GM18505 (cell line): ENCODE data around the gene POLR1B.
A peak's percentile ranks its signal among the peaks of the same experiment; 100 is the strongest.
"Not testable (repeated sequence)": the region's sequence is repeated elsewhere in the genome, so short reads cannot be mapped to it uniquely, and the experiment has no call there.

ENCODE experiments used
- ATAC-seq: cut with Tn5 transposase; IDR thresholded peaks from one replicate; pipeline ENCODE4 v1.9.1; 2021; ENCODE audit not compliant: unreplicated experiment
- POLR2A ChIP-seq: IDR thresholded peaks from 4 replicates; pipeline ENCODE4 v1.6.1; 2011; ENCODE audit warnings: borderline replicate concordance; ENCODE audit not compliant: insufficient read depth, insufficient read length; ENCODE audit errors: extremely low read depth

The POLR1B gene, protein sequence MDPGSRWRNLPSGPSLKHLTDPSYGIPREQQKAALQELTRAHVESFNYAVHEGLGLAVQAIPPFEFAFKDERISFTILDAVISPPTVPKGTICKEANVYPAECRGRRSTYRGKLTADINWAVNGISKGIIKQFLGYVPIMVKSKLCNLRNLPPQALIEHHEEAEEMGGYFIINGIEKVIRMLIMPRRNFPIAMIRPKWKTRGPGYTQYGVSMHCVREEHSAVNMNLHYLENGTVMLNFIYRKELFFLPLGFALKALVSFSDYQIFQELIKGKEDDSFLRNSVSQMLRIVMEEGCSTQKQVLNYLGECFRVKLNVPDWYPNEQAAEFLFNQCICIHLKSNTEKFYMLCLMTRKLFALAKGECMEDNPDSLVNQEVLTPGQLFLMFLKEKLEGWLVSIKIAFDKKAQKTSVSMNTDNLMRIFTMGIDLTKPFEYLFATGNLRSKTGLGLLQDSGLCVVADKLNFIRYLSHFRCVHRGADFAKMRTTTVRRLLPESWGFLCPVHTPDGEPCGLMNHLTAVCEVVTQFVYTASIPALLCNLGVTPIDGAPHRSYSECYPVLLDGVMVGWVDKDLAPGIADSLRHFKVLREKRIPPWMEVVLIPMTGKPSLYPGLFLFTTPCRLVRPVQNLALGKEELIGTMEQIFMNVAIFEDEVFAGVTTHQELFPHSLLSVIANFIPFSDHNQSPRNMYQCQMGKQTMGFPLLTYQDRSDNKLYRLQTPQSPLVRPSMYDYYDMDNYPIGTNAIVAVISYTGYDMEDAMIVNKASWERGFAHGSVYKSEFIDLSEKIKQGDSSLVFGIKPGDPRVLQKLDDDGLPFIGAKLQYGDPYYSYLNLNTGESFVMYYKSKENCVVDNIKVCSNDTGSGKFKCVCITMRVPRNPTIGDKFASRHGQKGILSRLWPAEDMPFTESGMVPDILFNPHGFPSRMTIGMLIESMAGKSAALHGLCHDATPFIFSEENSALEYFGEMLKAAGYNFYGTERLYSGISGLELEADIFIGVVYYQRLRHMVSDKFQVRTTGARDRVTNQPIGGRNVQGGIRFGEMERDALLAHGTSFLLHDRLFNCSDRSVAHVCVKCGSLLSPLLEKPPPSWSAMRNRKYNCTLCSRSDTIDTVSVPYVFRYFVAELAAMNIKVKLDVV

DNA sequence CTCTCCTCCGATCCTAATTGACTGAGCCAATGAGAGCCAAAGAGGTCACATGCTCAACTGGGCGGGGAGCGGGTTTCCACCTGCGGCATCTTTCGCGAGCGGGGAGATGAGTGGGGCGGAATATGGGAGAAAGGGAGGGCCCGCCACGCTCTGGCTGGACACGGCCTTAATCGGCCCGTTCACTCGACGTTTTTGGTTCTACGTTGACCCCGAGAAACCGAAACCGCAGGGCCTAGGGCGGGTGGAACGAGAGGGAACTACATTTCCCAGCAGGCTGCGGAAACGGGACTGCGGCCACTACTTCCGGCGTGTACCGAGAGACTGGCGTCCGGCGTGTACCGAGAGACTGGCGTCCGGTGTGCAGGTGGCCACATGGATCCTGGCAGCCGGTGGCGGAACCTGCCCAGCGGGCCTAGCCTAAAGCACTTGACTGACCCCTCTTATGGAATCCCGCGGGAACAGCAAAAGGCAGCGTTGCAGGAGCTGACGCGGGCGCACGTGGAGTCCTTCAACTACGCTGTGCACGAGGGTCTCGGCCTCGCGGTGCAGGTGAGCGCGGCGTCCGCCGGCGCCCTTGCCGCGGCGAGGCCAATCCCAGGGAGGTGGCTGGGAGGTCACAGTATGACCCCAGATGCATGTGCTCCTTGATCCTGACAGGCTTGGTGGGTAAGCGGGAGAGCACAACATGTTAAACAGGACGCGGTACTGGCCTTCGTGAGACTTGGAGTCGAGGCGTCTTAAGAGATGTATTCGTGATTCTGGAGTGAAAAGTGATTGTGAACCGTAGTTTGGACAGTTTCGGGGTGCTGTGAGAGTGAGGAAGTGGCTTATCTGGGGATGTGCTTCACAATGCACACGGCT is at the start of gene POLR1B:
POLR1B (plus strand) TSS at position 343 of the 861 bp plus-strand sequence; CDS start at position 373, 30 bp downstream.
- ATAC-seq = peak; percentile 79
- TF ChIP-seq POLR2A = peak; percentile 85

DNA sequence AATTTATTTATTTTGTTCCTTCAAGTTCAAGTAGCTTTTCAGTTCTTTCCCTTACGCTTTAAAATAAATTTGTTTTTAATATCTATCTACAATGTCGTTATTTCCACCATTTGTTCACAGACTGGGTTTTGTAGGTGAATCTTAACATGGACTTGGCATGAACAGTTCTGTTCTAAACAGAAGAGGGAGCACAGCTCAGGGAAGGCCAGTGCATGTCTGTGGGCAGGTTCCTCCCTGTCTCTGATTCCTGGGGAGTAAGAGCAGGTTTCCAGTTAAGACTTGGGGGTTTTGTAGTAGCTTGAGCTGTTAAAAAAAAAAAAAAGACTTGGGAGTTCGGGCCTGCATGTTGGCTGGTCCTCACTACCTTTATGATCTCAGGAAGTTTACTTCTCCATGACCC is 49.2 kb upstream of the POLR1B start:
- no peak for ATAC-seq
- TF ChIP-seq POLR2A = no peak

DNA sequence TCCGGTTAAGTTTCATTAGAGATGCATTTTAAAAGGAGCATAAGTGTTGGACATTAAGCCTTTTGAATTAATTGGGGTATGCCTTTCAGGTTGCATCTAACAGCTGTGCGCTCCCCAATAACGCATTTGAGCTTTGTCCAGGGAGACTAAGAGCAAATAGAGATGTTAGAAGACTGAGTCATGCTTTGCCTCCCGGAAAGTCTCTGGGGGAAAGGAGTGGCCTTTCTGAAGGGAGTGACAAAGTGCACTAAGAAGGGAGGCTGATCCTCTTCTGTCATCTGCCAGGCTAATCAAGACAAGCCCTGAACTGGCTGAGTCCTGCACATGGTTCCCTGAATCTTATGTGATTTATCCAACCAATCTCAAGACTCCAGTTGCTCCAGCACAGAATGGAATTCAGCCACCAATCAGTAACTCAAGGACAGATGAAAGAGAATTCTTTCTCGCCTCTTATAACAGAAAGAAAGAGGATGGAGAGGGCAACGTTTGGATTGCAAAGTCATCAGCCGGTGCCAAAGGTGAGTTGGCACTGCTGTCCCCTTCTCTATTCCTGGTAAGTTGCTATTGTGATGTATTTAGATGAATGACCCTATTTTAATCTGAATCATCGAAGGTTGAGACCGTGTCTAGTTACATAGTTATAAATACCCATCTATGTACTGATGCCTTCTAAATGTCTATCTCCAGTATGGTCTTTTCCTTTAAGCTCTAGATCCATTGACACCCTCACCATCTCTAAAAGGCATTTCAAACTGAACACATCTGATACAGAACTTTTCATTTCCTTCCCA is 48.2 kb upstream of the POLR1B start:
- ATAC-seq = no peak

DNA sequence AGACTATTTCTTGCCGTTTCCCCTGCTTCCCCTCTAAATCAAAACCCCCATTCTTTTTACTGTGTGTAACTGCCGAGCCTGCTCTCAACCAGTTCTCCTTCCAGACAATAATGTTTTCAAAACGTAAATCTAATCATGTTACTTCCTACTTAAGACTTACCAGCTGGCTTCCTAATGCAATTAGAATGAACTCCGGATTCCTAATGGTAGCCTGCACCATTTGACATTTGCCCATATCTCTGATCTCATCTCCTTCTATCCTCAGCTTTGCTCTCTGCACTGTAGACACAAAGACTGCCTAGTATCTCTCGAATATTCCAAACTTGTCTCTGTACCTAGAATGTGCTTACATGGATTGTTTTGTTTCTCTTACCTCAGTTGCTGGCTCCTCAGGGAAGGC is 47.4 kb upstream of the POLR1B start:
- ATAC-seq = no peak
- TF ChIP-seq POLR2A = no peak

More for the DNA sequence above, 48.2 kb upstream of the POLR1B start:
- TF ChIP-seq POLR2A = no peak

DNA sequence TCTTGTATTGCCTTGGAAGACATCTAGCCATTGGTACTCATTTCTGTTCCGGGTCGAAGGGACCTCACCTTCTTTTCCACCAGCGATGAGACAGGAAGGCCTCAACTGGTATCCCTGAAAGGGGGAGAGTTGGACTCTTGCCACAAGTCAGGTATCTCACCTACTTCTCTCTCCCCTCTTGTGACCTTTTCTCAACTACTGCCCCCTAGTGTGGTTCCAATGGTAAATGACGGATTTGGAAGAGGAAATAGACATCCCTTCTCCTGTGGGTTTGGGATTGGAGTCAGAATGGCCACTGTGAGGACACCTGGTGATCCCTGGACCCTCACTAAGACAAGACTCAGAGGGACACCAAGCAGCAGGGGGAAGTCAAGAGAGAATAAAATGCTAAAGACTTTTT is 46.4 kb upstream of the POLR1B start:
- ATAC-seq = not testable (repeated sequence)

DNA sequence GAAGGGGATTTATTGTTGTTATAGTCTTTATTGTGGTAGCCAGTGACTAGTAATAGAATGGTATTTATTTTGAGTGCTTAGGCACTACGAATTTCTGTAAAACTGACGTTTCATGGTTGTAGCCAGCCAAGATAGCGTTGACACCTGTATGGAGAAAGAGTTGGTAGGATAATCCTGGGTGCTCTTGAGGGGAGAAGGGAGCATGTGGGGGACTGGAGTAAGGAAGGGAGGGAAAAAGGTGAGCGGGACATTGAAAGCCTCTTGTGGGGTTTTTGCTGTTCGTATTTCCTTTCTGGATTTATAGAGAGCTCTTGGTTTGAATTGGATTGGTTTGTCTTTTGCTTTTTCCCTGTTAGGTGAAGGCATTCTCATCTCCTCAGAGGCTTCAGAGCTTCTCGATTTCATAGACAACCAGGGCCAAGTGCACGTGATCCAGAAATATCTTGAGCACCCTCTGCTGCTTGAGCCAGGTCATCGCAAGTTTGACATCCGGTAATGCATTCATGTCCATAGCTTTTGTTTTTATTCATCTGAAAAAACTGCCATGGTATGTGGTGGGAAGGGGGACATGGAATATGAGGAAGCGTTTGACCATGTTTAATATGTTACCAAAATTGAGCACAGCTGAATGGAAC is 41.3 kb upstream of the POLR1B start:
- ATAC-seq = not testable (repeated sequence)

DNA sequence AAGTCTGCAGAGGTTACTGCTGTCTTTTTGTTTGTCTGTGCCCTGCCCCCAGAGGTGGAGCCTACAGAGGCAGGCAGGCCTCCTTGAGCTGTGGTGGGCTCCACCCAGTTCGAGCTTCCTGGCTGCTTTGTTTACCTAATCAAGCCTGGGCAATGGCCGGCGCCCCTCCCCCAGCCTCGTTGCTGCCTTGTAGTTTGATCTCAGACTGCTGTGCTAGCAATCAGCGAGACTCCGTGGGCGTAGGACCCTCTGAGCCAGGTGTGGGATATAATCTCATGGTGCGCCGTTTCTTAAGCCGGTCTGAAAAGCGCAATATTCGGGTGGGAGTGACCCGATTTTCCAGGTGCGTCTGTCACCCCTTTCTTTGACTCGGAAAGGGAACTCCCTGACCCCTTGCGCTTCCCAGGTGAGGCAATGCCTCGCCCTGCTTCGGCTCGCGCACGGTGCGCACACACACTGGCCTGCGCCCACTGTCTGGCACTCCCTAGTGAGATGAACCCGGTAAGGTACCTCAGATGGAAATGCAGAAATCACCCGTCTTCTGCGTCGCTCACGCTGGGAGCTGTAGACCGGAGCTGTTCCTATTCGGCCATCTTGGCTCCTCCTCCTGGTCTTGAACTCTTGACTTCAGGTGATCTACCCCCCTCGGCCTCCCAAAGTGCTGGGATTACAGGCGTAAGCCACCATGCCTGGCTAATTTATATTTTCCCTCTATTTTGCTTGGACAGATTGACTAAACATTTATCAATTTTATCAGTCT is 32.8 kb upstream of the POLR1B start:
- not testable (repeated sequence) for ATAC-seq

DNA sequence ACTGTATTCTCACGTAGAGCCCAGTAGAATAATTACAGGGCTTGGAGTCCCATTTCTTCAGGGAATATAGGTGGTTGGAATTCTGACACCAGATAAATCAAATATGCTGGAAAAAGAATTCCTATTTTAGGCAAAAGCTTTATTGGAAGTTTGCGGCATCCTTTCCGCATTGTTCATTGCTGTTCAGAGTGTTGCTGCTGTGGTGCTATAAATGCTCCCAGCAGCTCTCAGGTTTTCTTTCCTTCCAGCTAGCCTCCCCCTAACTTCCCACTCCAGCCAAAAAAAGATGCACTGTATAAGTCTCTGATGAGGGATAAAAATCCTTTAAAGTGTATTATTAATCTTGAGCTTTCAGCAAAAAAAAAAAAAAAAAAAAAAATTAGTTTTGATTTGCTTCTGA is 25.5 kb upstream of the POLR1B start:
- no peak for ATAC-seq

DNA sequence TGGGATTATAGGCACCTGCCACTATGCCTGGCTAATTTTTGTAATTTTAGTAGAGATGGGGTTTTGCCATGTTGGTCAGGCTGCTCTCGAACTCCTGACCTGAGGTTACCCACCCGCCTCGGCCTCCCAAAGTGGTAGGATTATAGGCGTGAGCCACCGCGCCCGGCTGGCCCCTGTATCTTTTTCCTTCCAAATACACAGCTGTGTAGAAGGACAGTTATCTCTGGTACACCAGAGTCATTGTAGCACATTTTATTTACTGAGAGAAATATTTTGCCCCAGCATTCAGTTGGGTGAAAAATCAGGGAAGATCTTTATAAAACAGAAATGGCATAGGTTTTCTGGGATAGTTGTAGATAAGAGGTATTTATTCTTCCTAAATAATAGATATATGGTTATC is 23.5 kb upstream of the POLR1B start:
- ATAC-seq = no peak
- TF ChIP-seq POLR2A = no peak

More for the DNA sequence above, 25.5 kb upstream of the POLR1B start:
- no peak for TF ChIP-seq POLR2A

DNA sequence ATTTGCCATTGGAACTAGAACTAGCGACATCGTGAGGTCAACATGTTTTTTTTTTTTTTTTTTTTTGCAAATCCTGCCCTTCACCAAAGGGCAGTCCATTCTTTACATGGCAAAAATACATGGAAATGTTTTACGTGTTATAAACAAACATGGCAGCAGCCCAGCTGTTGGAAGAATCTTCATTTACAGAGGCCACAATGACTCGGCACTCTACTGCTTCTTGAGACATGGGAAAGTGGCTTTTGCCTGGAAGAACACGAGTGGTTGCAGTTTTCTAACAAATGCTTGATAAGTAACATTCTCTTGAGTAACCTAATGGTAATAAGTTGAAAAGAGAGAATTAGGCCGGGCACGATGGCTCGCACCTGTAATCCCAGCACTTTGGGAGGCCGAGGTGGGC is 22.8 kb upstream of the POLR1B start:
- no peak for TF ChIP-seq POLR2A
- no peak for ATAC-seq

DNA sequence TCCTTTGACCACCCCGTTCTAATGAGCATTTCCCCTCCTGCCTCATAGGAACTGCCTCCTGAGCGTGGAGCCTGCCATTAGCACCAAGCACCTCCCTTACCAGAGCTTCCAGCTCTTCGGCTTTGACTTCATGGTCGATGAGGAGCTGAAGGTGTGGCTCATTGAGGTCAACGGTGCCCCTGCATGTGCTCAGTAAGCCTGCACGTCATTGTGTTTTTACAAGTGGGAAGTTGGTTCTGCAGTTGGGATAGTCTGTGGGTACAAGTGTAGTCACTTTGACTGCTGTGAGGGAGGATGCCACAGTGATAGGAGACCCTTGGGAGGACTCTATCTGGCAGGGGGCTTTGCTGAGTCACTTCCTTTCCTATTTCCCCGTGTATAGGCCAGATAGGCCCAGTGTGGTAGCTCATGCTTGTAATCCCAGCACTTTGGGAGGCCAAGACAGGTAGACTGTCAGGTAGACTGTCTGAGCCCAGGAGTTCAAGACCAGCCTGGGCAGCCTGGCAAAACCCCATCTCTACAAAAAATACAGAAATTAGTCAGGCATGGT is 22.0 kb upstream of the POLR1B start:
- no peak for TF ChIP-seq POLR2A
- ATAC-seq = no peak
